Glutamatergic neuron (in vitro differentiated cells): ENCODE results near the gene GPR161. TPM values are rescaled to one million over a fixed set of nuclear protein-coding genes. Genes with fewer than 3 reads are reported as not detected.

Source experiments
- DNase-seq: peaks from one replicate; pipeline ENCODE4 v3.0.0; 2022
- H3K27ac Mint-ChIP-seq: one replicate; pipeline ENCODE4 v1.8.0; 2020; ENCODE audit warnings: mild to moderate bottlenecking, mixed read lengths, inconsistent platforms; ENCODE audit not compliant: unreplicated experiment
- H3K27me3 Mint-ChIP-seq: one replicate; pipeline ENCODE4 v1.8.0; 2020; ENCODE audit warnings: mild to moderate bottlenecking, moderate library complexity, mixed read lengths, inconsistent platforms; ENCODE audit not compliant: unreplicated experiment
- H3K36me3 Mint-ChIP-seq: one replicate; pipeline ENCODE4 v1.8.0; 2020; ENCODE audit warnings: mild to moderate bottlenecking, mixed read lengths, inconsistent platforms; ENCODE audit not compliant: unreplicated experiment
- H3K4me1 Mint-ChIP-seq: one replicate; pipeline ENCODE4 v1.8.0; 2020; ENCODE audit warnings: mild to moderate bottlenecking, low read depth, mixed read lengths, inconsistent platforms; ENCODE audit not compliant: unreplicated experiment
- H3K4me3 Mint-ChIP-seq: one replicate; pipeline ENCODE4 v1.8.0; 2020; ENCODE audit warnings: mild to moderate bottlenecking, mixed read lengths, inconsistent platforms; ENCODE audit not compliant: unreplicated experiment
- H3K9me3 Mint-ChIP-seq: one replicate; pipeline ENCODE4 v1.8.0; 2020; ENCODE audit warnings: mild to moderate bottlenecking, moderate library complexity, mixed read lengths, inconsistent platforms; ENCODE audit not compliant: unreplicated experiment
- total RNA-seq: library from RNA; stranded (reverse); fragmentation: NEBNext Ultra II Directional; extraction: Animal tissue kit (Norgen Biotek cat#: 25700); gene quantifications from one replicate; pipeline ENCODE4 v1.2.1, GENCODE V29; 2021; ENCODE audit not compliant: unreplicated experiment
- TF ChIP-seq, protein P1 (sequence below): fragments of 200-600 bp; sonication (generic); IDR thresholded peaks from one replicate; pipeline ENCODE4 v1.5.0; 2021; ENCODE audit not compliant: partially characterized antibody, unreplicated experiment

Gene GPR161
- total RNA-seq, 1 donor from 2014 or later = 69.3 TPM

DNA sequence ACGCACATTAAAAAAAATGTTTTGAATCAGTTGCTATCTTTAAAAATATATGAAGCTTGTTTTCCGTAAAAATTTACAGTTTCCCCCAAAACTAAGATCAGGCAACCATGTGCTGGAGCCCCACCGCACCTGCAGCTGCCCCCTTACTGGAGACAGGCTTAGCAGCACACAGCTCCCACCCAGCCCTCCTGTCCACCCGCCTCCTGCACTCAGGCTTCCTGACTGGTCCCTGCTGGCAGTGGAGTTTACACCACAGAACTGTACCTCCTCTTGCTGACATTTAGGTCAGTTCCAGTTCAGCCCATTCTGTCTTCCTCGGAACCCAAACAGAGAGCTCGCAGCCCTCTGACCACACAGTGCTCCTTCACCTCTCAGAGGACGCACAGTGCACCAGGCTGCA lies 2.1 kb downstream of the GPR161 start:
- DNase-seq = peak; percentile 32
- peak overlapping the region; percentile 97 for H3K4me3 Mint-ChIP-seq
- H3K27ac Mint-ChIP-seq = peak overlapping the region; percentile 62
- H3K4me1 Mint-ChIP-seq = peaks cover 27% of the 10 kb centered on the region
- H3K27me3 Mint-ChIP-seq = peaks cover 11% of the 10 kb centered on the region
- peaks cover 8% of the 10 kb centered on the region for H3K36me3 Mint-ChIP-seq
- H3K9me3 Mint-ChIP-seq = peaks cover 12% of the 10 kb centered on the region
- TF ChIP-seq, protein P1, sequence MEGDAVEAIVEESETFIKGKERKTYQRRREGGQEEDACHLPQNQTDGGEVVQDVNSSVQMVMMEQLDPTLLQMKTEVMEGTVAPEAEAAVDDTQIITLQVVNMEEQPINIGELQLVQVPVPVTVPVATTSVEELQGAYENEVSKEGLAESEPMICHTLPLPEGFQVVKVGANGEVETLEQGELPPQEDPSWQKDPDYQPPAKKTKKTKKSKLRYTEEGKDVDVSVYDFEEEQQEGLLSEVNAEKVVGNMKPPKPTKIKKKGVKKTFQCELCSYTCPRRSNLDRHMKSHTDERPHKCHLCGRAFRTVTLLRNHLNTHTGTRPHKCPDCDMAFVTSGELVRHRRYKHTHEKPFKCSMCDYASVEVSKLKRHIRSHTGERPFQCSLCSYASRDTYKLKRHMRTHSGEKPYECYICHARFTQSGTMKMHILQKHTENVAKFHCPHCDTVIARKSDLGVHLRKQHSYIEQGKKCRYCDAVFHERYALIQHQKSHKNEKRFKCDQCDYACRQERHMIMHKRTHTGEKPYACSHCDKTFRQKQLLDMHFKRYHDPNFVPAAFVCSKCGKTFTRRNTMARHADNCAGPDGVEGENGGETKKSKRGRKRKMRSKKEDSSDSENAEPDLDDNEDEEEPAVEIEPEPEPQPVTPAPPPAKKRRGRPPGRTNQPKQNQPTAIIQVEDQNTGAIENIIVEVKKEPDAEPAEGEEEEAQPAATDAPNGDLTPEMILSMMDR = no peak

DNA sequence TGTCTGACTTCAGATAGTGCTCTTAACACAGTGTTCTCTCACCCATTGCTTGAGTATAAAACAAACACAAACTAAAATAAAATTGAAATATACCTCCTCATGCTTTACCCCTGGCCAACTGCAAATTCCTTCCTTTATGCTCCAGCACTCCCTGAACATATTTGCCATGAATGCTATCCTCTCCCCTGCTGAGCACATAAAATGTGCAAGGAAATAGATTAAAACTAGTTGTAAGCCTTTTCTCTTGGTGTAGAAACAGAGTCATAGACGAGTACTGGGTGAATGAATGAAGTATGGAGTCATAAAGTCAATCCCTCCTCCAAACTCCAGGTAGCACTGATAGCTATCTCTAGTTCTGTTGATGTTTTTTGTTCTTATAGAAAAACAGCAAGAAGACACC lies 2.6 kb downstream of the GPR161 start:
- Mint-ChIP-seq H3K9me3 (peaks cover 12% of the 10 kb centered on the region), H3K27ac (peak overlapping the region; percentile 29), H3K27me3 (peaks cover 11% of the 10 kb centered on the region), H3K4me3 (peak overlapping the region; percentile 97), H3K4me1 (peaks cover 27% of the 10 kb centered on the region), H3K36me3 (peaks cover 8% of the 10 kb centered on the region)
- TF ChIP-seq, protein P1 = no peak
- DNase-seq = no peak

DNA sequence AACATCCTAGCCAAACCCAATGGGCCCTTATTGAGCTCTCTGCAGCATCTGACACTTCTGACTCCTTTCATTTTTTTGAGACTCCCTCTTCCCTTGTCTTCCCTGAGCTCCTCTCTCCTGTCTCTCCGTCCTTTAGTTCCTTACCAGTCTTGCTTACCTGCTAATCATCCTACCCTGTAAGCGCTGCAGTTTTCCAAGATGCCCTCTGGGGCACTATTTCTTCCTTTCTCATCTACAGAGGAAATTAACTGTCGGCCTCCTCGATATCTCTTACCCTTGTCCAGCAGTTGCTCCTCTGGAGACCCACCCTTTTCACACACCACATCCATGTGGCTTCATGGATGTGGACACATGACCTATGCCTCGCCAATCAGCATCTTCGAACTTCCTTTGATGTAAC lies 6.8 kb downstream of the GPR161 start:
- Mint-ChIP-seq H3K36me3 (peaks cover 15% of the 10 kb centered on the region), H3K9me3 (peaks cover 7% of the 10 kb centered on the region), H3K4me1 (peaks cover 20% of the 10 kb centered on the region), H3K27ac (no peak overlapping the region), H3K27me3 (no peaks in the 10 kb centered on the region), H3K4me3 (no peak overlapping the region)
- no peak for DNase-seq
- TF ChIP-seq, protein P1 = no peak

DNA sequence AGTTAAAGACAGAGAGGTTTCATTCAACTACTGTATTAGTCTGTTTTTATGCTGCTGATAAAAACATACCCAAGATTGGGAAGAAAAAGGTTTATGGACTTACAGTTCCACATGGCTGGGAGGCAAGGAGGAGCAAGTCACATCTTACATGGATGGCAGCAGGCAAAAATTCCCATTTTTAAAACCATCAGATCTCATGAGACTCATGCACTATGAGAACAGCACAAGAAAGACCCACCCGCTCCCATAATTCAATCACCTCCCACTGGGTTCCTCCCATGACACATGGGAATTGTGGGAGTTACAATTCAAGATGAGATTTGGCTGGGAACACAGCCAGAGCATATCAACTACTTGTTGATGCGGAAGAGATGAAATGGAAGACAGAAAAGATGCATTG lies 9.2 kb downstream of the GPR161 start:
- peaks cover 14% of the 10 kb centered on the region for H3K4me1 Mint-ChIP-seq
- H3K4me3 Mint-ChIP-seq = no peak overlapping the region
- TF ChIP-seq, protein P1 = no peak
- H3K27me3 Mint-ChIP-seq = no peaks in the 10 kb centered on the region
- DNase-seq = no peak
- H3K27ac Mint-ChIP-seq = no peak overlapping the region
- peaks cover 15% of the 10 kb centered on the region for H3K36me3 Mint-ChIP-seq
- H3K9me3 Mint-ChIP-seq = peaks cover 6% of the 10 kb centered on the region

DNA sequence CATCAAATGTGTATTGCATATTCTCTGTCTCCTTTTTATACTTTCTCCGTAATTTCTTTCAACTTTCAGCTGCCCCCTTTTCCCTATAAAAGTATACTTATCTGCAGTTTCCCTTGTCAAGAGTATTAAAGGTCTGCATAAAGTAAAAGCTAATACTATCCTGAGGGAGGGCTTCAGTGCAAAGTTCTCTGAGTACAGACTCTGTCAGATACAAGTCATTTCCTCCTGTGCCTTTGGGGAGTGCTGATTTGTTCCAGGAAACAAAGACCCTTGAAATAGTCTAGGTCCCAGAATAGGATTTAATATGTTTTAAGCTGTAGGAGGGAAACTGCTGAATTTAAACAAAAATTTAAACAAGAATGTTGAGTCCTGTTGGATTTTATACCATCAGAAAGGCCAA lies 11.7 kb downstream of the GPR161 start:
- no peak for DNase-seq
- Mint-ChIP-seq H3K4me3 (no peak overlapping the region), H3K9me3 (peaks cover 10% of the 10 kb centered on the region), H3K27ac (no peak overlapping the region), H3K4me1 (peaks cover 12% of the 10 kb centered on the region), H3K36me3 (peaks cover 18% of the 10 kb centered on the region), H3K27me3 (peaks cover 2% of the 10 kb centered on the region)
- TF ChIP-seq, protein P1 = no peak
